ENCODE data around the gene FOXL1. TPM values are rescaled to one million over a fixed set of nuclear protein-coding genes. Genes with fewer than 3 reads are reported as not detected.

FOXL1 gene
- total RNA-seq, 4 donors from 2014 or later = 0.09 to 1.3 (median 0.43) TPM

GRCh38 chr16:86540894-86541293, 37.5 kb upstream of the FOXL1 start:
- no peak for TF ChIP-seq CTCF (IDR thresholded peaks at IDR 0.05)
- DNase-seq (ENCODE audit: low spot score) (no peak), ATAC-seq (ENCODE audit: low FRiP score) (no peak)

GRCh38 chr16:86541560-86541959, 36.8 kb upstream of the FOXL1 start:
- DNase-seq (ENCODE audit: low spot score) = no peak
- no peak for TF ChIP-seq CTCF (IDR thresholded peaks at IDR 0.05)
- no peak for ATAC-seq (ENCODE audit: low FRiP score)

- ATAC-seq (ENCODE audit: low FRiP score) (no peak), DNase-seq (ENCODE audit: low spot score) (no peak)
- no peak for TF ChIP-seq CTCF (IDR thresholded peaks at IDR 0.05)
Measured at GRCh38 chr16:86542756-86543750, 35.3 kb upstream of the FOXL1 start.

- DNase-seq (ENCODE audit: low spot score) = no peak
- no peak for ATAC-seq (ENCODE audit: low FRiP score)
- TF ChIP-seq CTCF (IDR thresholded peaks at IDR 0.05) = no peak
Measured at GRCh38 chr16:86545481-86545880, 32.9 kb upstream of the FOXL1 start.

GRCh38 chr16:86545954-86546637, 32.3 kb upstream of the FOXL1 start:
- no peak for ATAC-seq (ENCODE audit: low FRiP score)
- DNase-seq (ENCODE audit: low spot score) = no peak
- TF ChIP-seq CTCF (IDR thresholded peaks at IDR 0.05) = no peak

GRCh38 chr16:86546638-86547013, 31.7 kb upstream of the FOXL1 start:
- ATAC-seq (ENCODE audit: low FRiP score) (no peak), DNase-seq (ENCODE audit: low spot score) (no peak)
- TF ChIP-seq CTCF (IDR thresholded peaks at IDR 0.05) = no peak

Measured in omental fat pad (tissue), 4 donors.